K562 (cell line): ENCODE results near the gene WDR70. TPM values are rescaled to one million over a fixed set of nuclear protein-coding genes. Genes with fewer than 3 reads are reported as not detected.

Experiments
- ATAC-seq: fragments of 200-7000 bp; cut with Tn5 transposase; 3 replicates; pipeline ENCODE4 v1.9.1; 2020; ENCODE audit warnings: moderate library complexity
- BruUV-seq: library from RNA; stranded (reverse); fragments of 400-500 nt; replicated peaks from 2 replicates; lab custom pipeline; 2021; lab: Mats Ljungman, UMichigan
- CTCF ChIA-PET: fragments of 300-600 bp; formaldehyde crosslinking; extraction: SDS; loops from one replicate; lab custom pipeline; 2021; ENCODE audit warnings: low intra/inter-chr PET ratio; lab: Yijun Ruan, JAX
- POLR2A ChIA-PET: fragments of 300-600, 350-650 bp; sonication (Branson Sonifier 250); formaldehyde crosslinking; extraction: SDS; loops from one replicate; lab custom pipeline; 2021; ENCODE audit warnings: antibody characterized with exemption, inconsistent platforms; lab: Yijun Ruan, JAX
- DNase-seq, 4 experiments: peaks; one replicate each; pipeline versions ENCODE4 v3.0.0 to v3.0.0-alpha.2; 2011 to 2018; ENCODE audit warnings: low spot score in 3 of 4, mixed read lengths in 3 of 4; ENCODE audit errors: extremely low read depth in 1 of 4
- FAIRE-seq: peaks from 2 replicates; lab custom pipeline; 2011; peaks lifted over from hg19 to GRCh38; lab: Jason Lieb, UNC
- H2AFZ ChIP-seq: 2 replicates; pipeline ENCODE4 v1.6.0; 2011; ENCODE audit warnings: low read depth, low read length, control low read depth, inconsistent platforms
- H3K27ac ChIP-seq: fragments of 200-600 bp; 3 replicates; pipeline ENCODE4 v1.8.0; 2011; ENCODE audit warnings: low read depth, mild to moderate bottlenecking, control low read depth, inconsistent platforms, low read length, moderate library complexity, mixed read lengths; ENCODE audit errors: extremely low read depth
- H3K27me3 ChIP-seq, 2 experiments: fragments of 300-600 bp in 1 of 2; 2 replicates in 1 of 2; 3 replicates in 1 of 2; pipeline versions ENCODE4 v1.6.0 to v1.8.0; 2011; ENCODE audit warnings: inconsistent platforms in 2 of 2, low read length in 2 of 2, mild to moderate bottlenecking in 1 of 2, mixed read lengths in 1 of 2, moderate library complexity in 1 of 2; ENCODE audit not compliant: control insufficient read depth in 2 of 2, insufficient read depth in 2 of 2
- H3K36me3 ChIP-seq: fragments of 300-600 bp; 3 replicates; pipeline ENCODE4 v1.8.0; 2011; ENCODE audit warnings: mild to moderate bottlenecking, low read length, inconsistent platforms; ENCODE audit not compliant: control insufficient read depth, insufficient read depth
- H3K4me1 ChIP-seq, 2 experiments: fragments of 200-600 bp in 1 of 2; replicated peaks in 1 of 2; 2 replicates in 1 of 2; 3 replicates in 1 of 2; pipeline versions ENCODE4 v1.5.1 to v1.8.0; 2011; ENCODE audit warnings: inconsistent platforms in 2 of 2, low read length in 2 of 2, mild to moderate bottlenecking in 1 of 2, mixed read lengths in 1 of 2, moderate library complexity in 1 of 2; ENCODE audit not compliant: control insufficient read depth in 2 of 2, insufficient read depth in 2 of 2
- H3K4me2 ChIP-seq: 2 replicates; pipeline ENCODE4 v1.6.1; 2011; ENCODE audit warnings: low read length, control low read depth, inconsistent platforms, mixed read lengths; ENCODE audit not compliant: insufficient read depth
- H3K4me3 ChIP-seq: fragments of 200-600 bp; sonication (generic), shearing (Covaris generic); 2 replicates; pipeline ENCODE4 v1.5.1; 2016; ENCODE audit warnings: control low read depth, inconsistent platforms
- H3K79me2 ChIP-seq: fragments of 200-600 bp; 3 replicates; pipeline ENCODE4 v1.8.0; 2011; ENCODE audit warnings: low read length, inconsistent platforms; ENCODE audit not compliant: control insufficient read depth, insufficient read depth
- H3K9ac ChIP-seq, 2 experiments: 2 replicates each; pipeline versions ENCODE4 v1.6.0 to v1.6.1; 2011; ENCODE audit warnings: low read depth in 2 of 2, low read length in 2 of 2, control low read depth in 1 of 2, inconsistent platforms in 1 of 2, mild to moderate bottlenecking in 1 of 2, mixed read lengths in 1 of 2; ENCODE audit not compliant: insufficient read depth in 1 of 2
- H3K9me1 ChIP-seq: one replicate; pipeline ENCODE4 v1.6.0; 2011; ENCODE audit warnings: inconsistent platforms, mild to moderate bottlenecking, low read length, moderate library complexity; ENCODE audit not compliant: control insufficient read depth, insufficient read depth
- H3K9me3 ChIP-seq: replicated peaks from 2 replicates; pipeline ENCODE4 v1.5.1; 2011; ENCODE audit warnings: low read depth, low read length, inconsistent platforms; ENCODE audit not compliant: control insufficient read depth, insufficient read depth
- H4K20me1 ChIP-seq: replicated peaks from 2 replicates; pipeline ENCODE4 v1.6.1; 2011; ENCODE audit warnings: low read length, inconsistent platforms, mixed read lengths; ENCODE audit not compliant: control insufficient read depth, insufficient read depth
- CBFB ChIP-seq: sonication (generic); formaldehyde crosslinking; IDR thresholded peaks from 2 replicates; pipeline ENCODE4 v1.4.0; 2020; ENCODE audit warnings: mild to moderate bottlenecking, missing genetic modification reagents
- ESRRB ChIP-seq: fragments of 250-450 bp; sonication (Bioruptor Pico); IDR thresholded peaks from 2 replicates; pipeline ENCODE4 v1.5.0; 2020; ENCODE audit warnings: mild to moderate bottlenecking, moderate library complexity, borderline replicate concordance
- KDM4B ChIP-seq, 2 experiments: fragments of 450-650 bp in 1 of 2; sonication (generic) in 1 of 2; IDR thresholded peaks; 2 replicates each; pipeline ENCODE4 v1.6.1; 2016 to 2017; ENCODE audit warnings: borderline replicate concordance in 2 of 2, antibody characterized with exemption in 1 of 2, low read depth in 1 of 2, mild to moderate bottlenecking in 1 of 2
- MAFG ChIP-seq: fragments of 450-650 bp; conservative IDR thresholded peaks from 2 replicates; pipeline ENCODE4 v1.6.1; 2016; ENCODE audit warnings: missing genetic modification characterization, missing compliant biosample characterization
- MBD2 ChIP-seq: sonication (generic); IDR thresholded peaks from 2 replicates; pipeline ENCODE4 v1.6.1; 2016; ENCODE audit warnings: low read depth, borderline replicate concordance
- NCOA6 ChIP-seq: fragments of 450-650 bp; IDR thresholded peaks from 2 replicates; pipeline ENCODE4 v1.6.1; 2017; ENCODE audit warnings: mild to moderate bottlenecking
- PHF20 ChIP-seq: fragments of 450-650 bp; IDR thresholded peaks from 2 replicates; pipeline ENCODE4 v1.6.1; 2018; ENCODE audit not compliant: partially characterized antibody
- PURB ChIP-seq: sonication (generic); formaldehyde crosslinking; IDR thresholded peaks from 2 replicates; pipeline ENCODE4 v1.9.0; 2021; ENCODE audit warnings: low read depth, mild to moderate bottlenecking, missing genetic modification reagents
- SNRNP70 ChIP-seq: fragments of 200-400 bp; formaldehyde crosslinking; optimal IDR thresholded peaks from 2 replicates; pipeline ENCODE3; 2017; ENCODE audit warnings: low read depth, low read length
- SOX6 ChIP-seq: fragments of 450-650 bp; IDR thresholded peaks from 2 replicates; pipeline ENCODE4 v1.6.1; 2014; ENCODE audit warnings: mild to moderate bottlenecking
- SRSF9 ChIP-seq: fragments of 200-400 bp; formaldehyde crosslinking; IDR thresholded peaks from 2 replicates; pipeline ENCODE4 v1.6.1; 2017; ENCODE audit warnings: low read depth, low read length, borderline replicate concordance
- TARDBP ChIP-seq: fragments of 450-650 bp; IDR thresholded peaks from 2 replicates; pipeline ENCODE4 v1.6.1; 2016
- TGIF2 ChIP-seq: sonication (generic); formaldehyde crosslinking; IDR thresholded peaks from 2 replicates; pipeline ENCODE4 v1.8.1; 2022; ENCODE audit warnings: mild to moderate bottlenecking, missing genetic modification reagents, moderate library complexity
- THRAP3 ChIP-seq: fragments of 450-650 bp; IDR thresholded peaks from 2 replicates; pipeline ENCODE4 v1.6.1; 2016; ENCODE audit warnings: mild to moderate bottlenecking, inconsistent platforms, borderline replicate concordance
- ZC3H11A ChIP-seq: IDR thresholded peaks from 2 replicates; pipeline ENCODE4 v1.6.1; 2012; ENCODE audit warnings: low read depth, low read length, improper control_type of control experiment
- ZNF311 ChIP-seq: fragments of 250-450 bp; sonication (Bioruptor Pico); IDR thresholded peaks from 2 replicates; pipeline ENCODE4 v1.4.0; 2020; ENCODE audit warnings: mild to moderate bottlenecking, moderate library complexity
- ZNF445 ChIP-seq: fragments of 250-450 bp; sonication (Bioruptor Pico); IDR thresholded peaks from 2 replicates; pipeline ENCODE4 v1.4.0; 2020; ENCODE audit warnings: low read depth, mild to moderate bottlenecking, moderate library complexity
- WGBS: fragments of 100-300 bp; shearing (Covaris generic); methylation state at CpG from one replicate; pipeline ENCODE4 v1.1.6; 2016; ENCODE audit warnings: low coverage, mixed read lengths; ENCODE audit not compliant: insufficient coverage; ENCODE audit errors: missing lambda C conversion rate; 5-methylcytosine and 5-hydroxymethylcytosine counted together
- in situ Hi-C: fragments of 300-500 bp; cut with MboI; formaldehyde crosslinking; loops from 4 replicates; pipeline ENCODE4 v1.15.0; 2018; ENCODE audit warnings: inconsistent platforms, mixed read lengths
- intact Hi-C: fragments of 100-400 bp; cut with micrococcal nuclease; formaldehyde crosslinking; loops from 2 replicates; pipeline ENCODE4 v1.14.2; 2022
- polyA plus RNA-seq, 8 experiments: library from polyadenylated mRNA; depleted of rRNA in 4 of 8; stranded (reverse) in 5 of 8; unstranded in 3 of 8; fragments of >200 nt; fragmentation: Nextera tagmentation in 2 of 8; fragmentation: Illumina TruSeq in 1 of 8; extraction: Ambion mirVana in 2 of 8; extraction: Trizol in 1 of 8; gene quantifications; 2 replicates each; pipeline versions ENCODE4 v1.2.1 to v1.2.3, GENCODE V29; 2011 to 2014; ENCODE audit warnings: inconsistent platforms in 1 of 8, missing spikeins in 1 of 8
- total RNA-seq, 7 experiments: library from RNA; depleted of rRNA in 6 of 7; stranded (reverse); fragments of >200 nt in 6 of 7; fragmentation: Illumina TruSeq in 2 of 7; extraction: Trizol in 2 of 7; gene quantifications; 2 replicates each; pipeline versions ENCODE4 v1.2.1 to v1.2.3, GENCODE V29; 2011 to 2021; ENCODE audit warnings: low replicate concordance in 1 of 7
- TF ChIP-seq, protein P1 (sequence below): fragments of 250-450 bp; sonication (Bioruptor Pico); IDR thresholded peaks from 2 replicates; pipeline ENCODE4 v1.4.0; 2020
- TF ChIP-seq, protein P2 (sequence below): fragments of 450-650 bp; IDR thresholded peaks from 2 replicates; pipeline ENCODE4 v1.6.1; 2016; ENCODE audit warnings: borderline replicate concordance

Gene WDR70
- total and polyA plus RNA-seq, 9 of the 15 experiments (the other 6 are each of a cell fraction or from before 2014, with no cell fraction given) = 16.8 to 46.6 (median 38.8) TPM

DNA sequence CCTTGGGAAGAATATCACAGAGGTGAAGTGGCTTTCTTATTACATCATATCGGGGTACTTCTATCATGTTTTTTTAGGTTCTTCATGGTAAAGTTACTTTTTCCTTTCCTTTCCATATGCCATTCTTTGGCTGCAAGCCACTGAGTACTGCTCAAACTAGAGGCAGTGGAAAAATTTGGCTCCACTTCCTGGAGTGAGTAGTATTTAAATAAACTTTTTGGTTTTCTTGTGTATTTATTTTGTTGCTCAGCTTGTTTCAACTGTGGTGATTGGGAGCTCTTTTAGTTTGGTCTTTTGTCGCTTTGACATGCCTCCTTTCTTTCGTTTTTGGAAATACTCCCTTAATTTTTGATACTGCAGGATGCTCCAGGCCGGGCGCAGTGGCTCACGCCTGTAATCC lies 69.8 kb downstream of the WDR70 start:
- intact Hi-C loops (no loop called here), in situ Hi-C loops (no loop called here)
- no peak overlapping the region for H3K9ac ChIP-seq
- peaks cover 7% of the 10 kb centered on the region; the same call in 1 of the 3 replicates for H3K36me3 ChIP-seq
- ChIA-PET CTCF (no interaction called here), POLR2A (no interaction called here)
- no peaks in the 10 kb centered on the region for H4K20me1 ChIP-seq
- H3K79me2 ChIP-seq = no peaks in the 10 kb centered on the region
- no peaks in the 10 kb centered on the region for H3K4me1 ChIP-seq
- no peaks in the 10 kb centered on the region for H3K27me3 ChIP-seq
- H2AFZ ChIP-seq = no peak overlapping the region
- H3K4me3 ChIP-seq = no peak overlapping the region
- H3K9me3 ChIP-seq = 0 out of 2 replicates have a peak, but pooled peaks cover 2% of the 10 kb centered on the region
- FAIRE-seq (no peak), ATAC-seq (no peak), DNase-seq (no peak)
- H3K9me1 ChIP-seq = no peaks in the 10 kb centered on the region
- no TSS peak for BruUV-seq
- TF ChIP-seq MAFG (tag) (no peak), SRSF9 (no peak), ZNF311 (CRISPR knock-in tag) (no peak), PURB (CRISPR knock-in tag) (no peak), ESRRB (no peak), CBFB (CRISPR knock-in tag) (no peak), TARDBP (no peak), ZNF445 (no peak), MBD2 (no peak), KDM4B (IDR thresholded peaks at IDR 0.05; ENCODE audit: borderline replicate concordance in 2 of 2, low read depth in 1 of 2) (no peak), NCOA6 (no peak), ZC3H11A (no peak), THRAP3 (no peak), SNRNP70 (no peak), TGIF2 (no peak), PHF20 (no peak), SOX6 (no peak)
- TF ChIP-seq, protein P1, sequence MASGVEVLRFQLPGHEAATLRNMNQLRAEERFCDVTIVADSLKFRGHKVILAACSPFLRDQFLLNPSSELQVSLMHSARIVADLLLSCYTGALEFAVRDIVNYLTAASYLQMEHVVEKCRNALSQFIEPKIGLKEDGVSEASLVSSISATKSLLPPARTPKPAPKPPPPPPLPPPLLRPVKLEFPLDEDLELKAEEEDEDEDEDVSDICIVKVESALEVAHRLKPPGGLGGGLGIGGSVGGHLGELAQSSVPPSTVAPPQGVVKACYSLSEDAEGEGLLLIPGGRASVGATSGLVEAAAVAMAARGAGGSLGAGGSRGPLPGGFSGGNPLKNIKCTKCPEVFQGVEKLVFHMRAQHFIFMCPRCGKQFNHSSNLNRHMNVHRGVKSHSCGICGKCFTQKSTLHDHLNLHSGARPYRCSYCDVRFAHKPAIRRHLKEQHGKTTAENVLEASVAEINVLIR (CRISPR knock-in tag) = no peak
- TF ChIP-seq, protein P2, sequence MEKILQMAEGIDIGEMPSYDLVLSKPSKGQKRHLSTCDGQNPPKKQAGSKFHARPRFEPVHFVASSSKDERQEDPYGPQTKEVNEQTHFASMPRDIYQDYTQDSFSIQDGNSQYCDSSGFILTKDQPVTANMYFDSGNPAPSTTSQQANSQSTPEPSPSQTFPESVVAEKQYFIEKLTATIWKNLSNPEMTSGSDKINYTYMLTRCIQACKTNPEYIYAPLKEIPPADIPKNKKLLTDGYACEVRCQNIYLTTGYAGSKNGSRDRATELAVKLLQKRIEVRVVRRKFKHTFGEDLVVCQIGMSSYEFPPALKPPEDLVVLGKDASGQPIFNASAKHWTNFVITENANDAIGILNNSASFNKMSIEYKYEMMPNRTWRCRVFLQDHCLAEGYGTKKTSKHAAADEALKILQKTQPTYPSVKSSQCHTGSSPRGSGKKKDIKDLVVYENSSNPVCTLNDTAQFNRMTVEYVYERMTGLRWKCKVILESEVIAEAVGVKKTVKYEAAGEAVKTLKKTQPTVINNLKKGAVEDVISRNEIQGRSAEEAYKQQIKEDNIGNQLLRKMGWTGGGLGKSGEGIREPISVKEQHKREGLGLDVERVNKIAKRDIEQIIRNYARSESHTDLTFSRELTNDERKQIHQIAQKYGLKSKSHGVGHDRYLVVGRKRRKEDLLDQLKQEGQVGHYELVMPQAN = no peak
- WGBS = 83% methylated on average over 6 of the region's 6 CpGs
- no peak overlapping the region for H3K27ac ChIP-seq
- no peak overlapping the region for H3K4me2 ChIP-seq
